KMS-11 (cell line): ENCODE data around the gene FBXL7.
A peak's percentile ranks its signal among the peaks of the same experiment; 100 is the strongest.

Experiments
- H2AFZ ChIP-seq: fragments of 200-600 bp; sonication (generic); 2 replicates; pipeline ENCODE4 v1.6.1; 2016; ENCODE audit warnings: antibody characterized with exemption, mixed run types, low read depth
- H3K27ac ChIP-seq: fragments of 200-600 bp; sonication (generic); 2 replicates; pipeline ENCODE4 v1.6.1; 2016; ENCODE audit warnings: mild to moderate bottlenecking, mixed run types
- H3K27me3 ChIP-seq: fragments of 200-600 bp; sonication (generic); 2 replicates; pipeline ENCODE4 v1.6.1; 2017; ENCODE audit warnings: mild to moderate bottlenecking, low read depth, mixed run types, moderate library complexity; ENCODE audit not compliant: insufficient read depth
- H3K36me3 ChIP-seq: fragments of 200-600 bp; sonication (generic); 2 replicates; pipeline ENCODE4 v1.6.1; 2017; ENCODE audit warnings: mild to moderate bottlenecking, mixed run types; ENCODE audit not compliant: insufficient read depth
- H3K4me1 ChIP-seq: fragments of 200-600 bp; sonication (generic); 2 replicates; pipeline ENCODE4 v1.6.1; 2016; ENCODE audit warnings: mild to moderate bottlenecking, low read depth, mixed run types; ENCODE audit not compliant: poor library complexity, severe bottlenecking
- H3K4me2 ChIP-seq: fragments of 200-600 bp; sonication (generic); 2 replicates; pipeline ENCODE4 v1.7.0; 2016; ENCODE audit warnings: mild to moderate bottlenecking, mixed run types
- H3K4me3 ChIP-seq: fragments of 200-600 bp; sonication (generic); IDR thresholded peaks from 2 replicates; pipeline ENCODE4 v1.6.1; 2017; ENCODE audit warnings: low read depth, low read length, mixed read lengths; ENCODE audit not compliant: insufficient read depth
- H3K79me2 ChIP-seq: fragments of 200-600 bp; sonication (generic); 2 replicates; pipeline ENCODE4 v1.6.1; 2016; ENCODE audit warnings: low read depth, mixed run types; ENCODE audit not compliant: insufficient read depth
- H3K9ac ChIP-seq: fragments of 200-600 bp; sonication (generic); 2 replicates; pipeline ENCODE4 v1.6.1; 2016; ENCODE audit warnings: mild to moderate bottlenecking, mixed run types
- H4K20me1 ChIP-seq: fragments of 200-600 bp; sonication (generic); 2 replicates; pipeline ENCODE4 v1.6.1; 2016; ENCODE audit warnings: mild to moderate bottlenecking, mixed run types; ENCODE audit not compliant: insufficient read depth
- CTCF ChIP-seq: fragments of 200-600 bp; sonication (generic); conservative IDR thresholded peaks from 2 replicates; pipeline ENCODE4 v1.6.1; 2017; ENCODE audit warnings: low read depth, mild to moderate bottlenecking, antibody characterized with exemption, low read length, moderate library complexity, mixed read lengths

The FBXL7 gene

GRCh38 chr5:15833365-15833764, 333.4 kb downstream of the FBXL7 start:
- Histone ChIP-seq H3K4me3 (no peak overlapping the region), H4K20me1 (no peaks in the 10 kb centered on the region), H3K9ac (no peak overlapping the region), H3K4me1 (peaks cover 50% of the 10 kb centered on the region), H3K79me2 (no peaks in the 10 kb centered on the region), H3K4me2 (no peak overlapping the region), H3K36me3 (no peaks in the 10 kb centered on the region), H3K27ac (no peak overlapping the region), H3K27me3 (no peaks in the 10 kb centered on the region), H2AFZ (no peak overlapping the region)
- TF ChIP-seq CTCF, result no peak

GRCh38 chr5:15834596-15835245, 334.7 kb downstream of the FBXL7 start:
- Histone ChIP-seq H3K9ac (no peak overlapping the region), H3K4me2 (peak overlapping the region; percentile 11; the same call in 1 of the 2 replicates), H4K20me1 (no peaks in the 10 kb centered on the region), H3K36me3 (no peaks in the 10 kb centered on the region), H3K4me1 (peaks cover 64% of the 10 kb centered on the region), H3K27me3 (no peaks in the 10 kb centered on the region), H2AFZ (no peak overlapping the region), H3K79me2 (no peaks in the 10 kb centered on the region), H3K27ac (no peak overlapping the region), H3K4me3 (no peak overlapping the region)
- no peak for TF ChIP-seq CTCF

- Histone ChIP-seq H3K27me3 (no peaks in the 10 kb centered on the region), H3K27ac (no peak overlapping the region), H3K9ac (no peak overlapping the region), H3K79me2 (no peaks in the 10 kb centered on the region), H4K20me1 (no peaks in the 10 kb centered on the region), H3K4me1 (peaks cover 67% of the 10 kb centered on the region), H3K36me3 (no peaks in the 10 kb centered on the region), H3K4me2 (no peak overlapping the region), H2AFZ (no peak overlapping the region), H3K4me3 (no peak overlapping the region)
- no peak for TF ChIP-seq CTCF
Measured at GRCh38 chr5:15835514-15835913, 335.5 kb downstream of the FBXL7 start.

- H3K4me1 ChIP-seq, result peaks cover 67% of the 10 kb centered on the region
- no peak for TF ChIP-seq CTCF
- H3K4me2 ChIP-seq, result peak overlapping the region; percentile 73
- no peak overlapping the region for H3K9ac ChIP-seq
- H3K36me3 ChIP-seq, result no peaks in the 10 kb centered on the region
- H3K27me3 ChIP-seq, result no peaks in the 10 kb centered on the region
- no peaks in the 10 kb centered on the region for H4K20me1 ChIP-seq
- no peak overlapping the region for H3K4me3 ChIP-seq
- H3K79me2 ChIP-seq, result no peaks in the 10 kb centered on the region
- H3K27ac ChIP-seq, result peak overlapping the region; percentile 52
- H2AFZ ChIP-seq, result no peak overlapping the region; the same call in 1 of the 2 replicates
Measured at GRCh38 chr5:15837551-15838289, 337.7 kb downstream of the FBXL7 start.
